ENCODE results near the gene TIRAP. TPM values are rescaled to one million over a fixed set of nuclear protein-coding genes. Genes with fewer than 3 reads are reported as not detected.

TIRAP gene
- total RNA-seq, 2 donors from 2014 or later: 15.2 to 20.7 TPM

DNA sequence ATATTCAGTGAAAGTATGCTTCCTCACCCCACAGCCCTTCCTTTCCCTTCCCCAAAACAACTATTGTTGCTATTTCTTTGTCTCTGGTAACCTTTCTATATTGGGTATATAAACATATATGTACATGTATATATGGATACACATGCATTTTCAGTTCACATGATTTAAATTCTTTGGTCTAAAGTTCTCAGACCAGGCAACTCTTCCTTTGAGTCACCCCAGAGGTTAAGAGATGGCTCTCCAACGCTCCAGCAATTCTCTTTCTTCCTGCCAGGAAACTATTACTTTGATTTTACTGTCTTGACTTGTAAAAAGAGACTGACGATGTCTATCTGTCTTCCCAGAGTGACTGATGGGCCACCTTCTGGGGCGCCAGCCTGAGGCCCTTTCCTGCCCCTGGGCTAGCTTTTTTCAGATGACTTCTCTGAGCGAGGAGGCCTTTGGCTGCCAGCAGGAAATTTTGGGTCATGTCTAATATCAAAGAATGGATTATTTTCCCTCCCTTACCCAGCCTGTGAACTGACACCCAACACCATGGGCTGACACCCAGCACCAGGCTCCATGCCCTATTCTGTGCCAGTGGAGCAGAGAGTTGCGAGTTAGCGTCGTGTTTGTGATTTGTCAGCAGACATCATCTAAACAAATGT, 58.2 kb downstream of the TIRAP start:
- DNase-seq (ENCODE audit: low spot score): no peak
- no peak for ATAC-seq (ENCODE audit: insufficient number of reproducible peaks, low FRiP score, low read depth)
- H3K4me1 ChIP-seq (ENCODE audit: control insufficient read depth in 1 of 2, low read depth in 2 of 2): peaks cover under 1 to 8% of the 10 kb centered on the region in 2 donors
- H3K27ac ChIP-seq: no peak overlapping the region
- H3K4me3 ChIP-seq: no peak overlapping the region
- TF ChIP-seq, protein P1, sequence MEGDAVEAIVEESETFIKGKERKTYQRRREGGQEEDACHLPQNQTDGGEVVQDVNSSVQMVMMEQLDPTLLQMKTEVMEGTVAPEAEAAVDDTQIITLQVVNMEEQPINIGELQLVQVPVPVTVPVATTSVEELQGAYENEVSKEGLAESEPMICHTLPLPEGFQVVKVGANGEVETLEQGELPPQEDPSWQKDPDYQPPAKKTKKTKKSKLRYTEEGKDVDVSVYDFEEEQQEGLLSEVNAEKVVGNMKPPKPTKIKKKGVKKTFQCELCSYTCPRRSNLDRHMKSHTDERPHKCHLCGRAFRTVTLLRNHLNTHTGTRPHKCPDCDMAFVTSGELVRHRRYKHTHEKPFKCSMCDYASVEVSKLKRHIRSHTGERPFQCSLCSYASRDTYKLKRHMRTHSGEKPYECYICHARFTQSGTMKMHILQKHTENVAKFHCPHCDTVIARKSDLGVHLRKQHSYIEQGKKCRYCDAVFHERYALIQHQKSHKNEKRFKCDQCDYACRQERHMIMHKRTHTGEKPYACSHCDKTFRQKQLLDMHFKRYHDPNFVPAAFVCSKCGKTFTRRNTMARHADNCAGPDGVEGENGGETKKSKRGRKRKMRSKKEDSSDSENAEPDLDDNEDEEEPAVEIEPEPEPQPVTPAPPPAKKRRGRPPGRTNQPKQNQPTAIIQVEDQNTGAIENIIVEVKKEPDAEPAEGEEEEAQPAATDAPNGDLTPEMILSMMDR (IDR thresholded peaks at IDR 0.05): no peak
- H3K9me3 ChIP-seq: no peaks in the 10 kb centered on the region
- H3K27me3 ChIP-seq (replicated peaks; ENCODE audit: insufficient read depth): no peaks in the 10 kb centered on the region
- H3K36me3 ChIP-seq: no peaks in the 10 kb centered on the region

DNA sequence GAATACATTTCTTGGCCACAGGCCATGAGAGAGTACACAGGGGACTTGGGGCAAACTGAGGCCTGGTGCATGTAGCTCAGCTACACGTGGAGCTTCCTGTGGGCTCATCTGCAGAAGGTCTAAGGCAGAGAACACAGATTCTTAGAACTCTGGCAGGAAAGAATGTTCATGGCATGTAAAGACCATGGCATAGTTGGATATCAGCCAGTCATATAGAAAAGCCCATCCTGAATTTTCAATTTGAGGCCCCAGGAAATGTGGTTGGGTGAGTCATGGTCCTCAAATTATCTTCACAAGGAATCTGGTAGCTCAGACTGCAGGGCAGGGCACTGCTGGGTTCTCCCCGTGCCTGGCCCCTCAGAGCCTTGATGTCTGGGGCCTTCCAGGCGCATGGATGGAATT, 58.9 kb downstream of the TIRAP start:
- H3K9me3 ChIP-seq: no peaks in the 10 kb centered on the region
- H3K27ac ChIP-seq: no peak overlapping the region
- H3K36me3 ChIP-seq: no peaks in the 10 kb centered on the region
- no peaks in the 10 kb centered on the region for H3K27me3 ChIP-seq (replicated peaks; ENCODE audit: insufficient read depth)
- no peak for DNase-seq (ENCODE audit: low spot score)
- peaks cover 6 to 15% of the 10 kb centered on the region in 2 donors for H3K4me1 ChIP-seq (ENCODE audit: control insufficient read depth in 1 of 2, low read depth in 2 of 2)
- TF ChIP-seq, protein P1 (IDR thresholded peaks at IDR 0.05): no peak
- H3K4me3 ChIP-seq: no peak overlapping the region
- no peak for ATAC-seq (ENCODE audit: insufficient number of reproducible peaks, low FRiP score, low read depth)

DNA sequence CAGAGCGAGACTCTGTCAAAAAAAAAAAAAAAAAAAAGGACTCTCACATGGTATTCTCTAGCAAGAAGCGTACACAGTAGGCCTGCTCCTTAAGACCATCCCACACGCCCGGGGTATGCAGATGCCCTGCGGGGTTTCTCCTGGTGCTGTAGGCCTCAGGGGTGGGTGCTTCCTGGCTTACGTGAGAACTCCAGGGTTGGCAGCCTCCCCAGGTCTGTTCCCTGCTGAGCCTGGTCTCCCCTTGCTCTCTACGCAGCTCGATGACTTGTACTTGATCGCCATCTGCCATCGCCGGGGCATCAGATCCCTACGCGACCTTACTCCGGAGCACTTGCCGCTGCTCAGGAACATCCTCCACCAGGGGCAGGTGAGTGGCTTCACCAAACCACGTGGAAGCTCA, 60.2 kb downstream of the TIRAP start:
- Histone ChIP-seq H3K27ac (no peak overlapping the region), H3K9me3 (no peaks in the 10 kb centered on the region), H3K4me3 (no peak overlapping the region), H3K27me3 (replicated peaks; ENCODE audit: insufficient read depth) (no peaks in the 10 kb centered on the region), H3K36me3 (no peaks in the 10 kb centered on the region), H3K4me1 (ENCODE audit: control insufficient read depth in 1 of 2, low read depth in 2 of 2) (peaks cover 7 to 25% of the 10 kb centered on the region in 2 donors)
- TF ChIP-seq, protein P1 (IDR thresholded peaks at IDR 0.05): no peak
- DNase-seq (ENCODE audit: low spot score) (no peak), ATAC-seq (ENCODE audit: insufficient number of reproducible peaks, low FRiP score, low read depth) (no peak)

Other genes starting within 250 kb of the TIRAP start
- gene CDON, start 220.2 kb upstream of the TIRAP start, total RNA-seq: 10 to 100 TPM; 10.4 to 17.7 TPM
- gene RPUSD4, start 71.4 kb upstream of the TIRAP start, total RNA-seq: 10 to 100 TPM in 1 of 2 donors, 1 to 10 TPM in 1; 6.0 to 34.8 TPM
- 10 to 100 TPM in 1 of 2 donors, 1 to 10 TPM in 1; 8.4 to 14.5 TPM for gene FAM118B, start 71.3 kb upstream of the TIRAP start, total RNA-seq
- gene SRPRA, start 14.2 kb upstream of the TIRAP start, total RNA-seq: 100 to 1,000 TPM; 125 to 128 TPM
- gene FOXRED1, start 13.9 kb upstream of the TIRAP start, total RNA-seq: 10 to 100 TPM; 22.9 to 27.8 TPM
- 1 to 10 TPM; 8.4 to 9.7 TPM for gene DCPS, start 21.0 kb downstream of the TIRAP start, total RNA-seq
- gene ST3GAL4, start 72.6 kb downstream of the TIRAP start, total RNA-seq: 10 to 100 TPM; 27.7 to 98.0 TPM

Data from thoracic aorta (tissue), 2 donors.